Hepatocyte (in vitro differentiated cells): Measurements from ENCODE around the gene LEKR1.

Experiments
- EZH2phosphoT487 ChIP-seq: fragments of 200-600 bp; sonication (generic); IDR thresholded peaks from one replicate; pipeline ENCODE4 v1.6.1; 2018; ENCODE audit warnings: antibody characterized with exemption, mild to moderate bottlenecking, low read depth, moderate library complexity; ENCODE audit not compliant: unreplicated experiment, severe bottlenecking
- TF ChIP-seq, protein P1 (sequence below): fragments of 200-600 bp; sonication (generic); IDR thresholded peaks from 2 replicates; pipeline ENCODE4 v1.5.1; 2016; ENCODE audit warnings: antibody characterized with exemption, mild to moderate bottlenecking; ENCODE audit not compliant: poor library complexity

DNA sequence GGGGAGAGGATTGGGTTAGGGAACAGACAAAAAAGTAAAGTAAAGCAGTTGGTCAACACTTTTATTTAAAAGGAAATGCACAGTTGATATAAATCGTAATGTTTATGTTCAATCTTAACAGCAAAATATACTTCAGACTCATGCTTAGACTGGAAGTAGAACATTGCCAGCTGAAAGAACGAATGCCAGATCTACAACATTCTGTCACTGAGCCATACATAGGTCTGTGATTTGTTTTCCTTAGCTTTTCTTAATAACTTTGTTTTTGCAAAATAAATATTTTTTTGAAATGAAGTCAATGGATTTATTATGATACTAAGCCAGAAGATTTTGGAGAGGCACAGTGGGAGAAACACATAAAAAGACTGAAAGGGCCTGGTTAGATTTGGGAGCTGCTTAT lies 62.0 kb downstream of the LEKR1 start:
- TF ChIP-seq, protein P1, sequence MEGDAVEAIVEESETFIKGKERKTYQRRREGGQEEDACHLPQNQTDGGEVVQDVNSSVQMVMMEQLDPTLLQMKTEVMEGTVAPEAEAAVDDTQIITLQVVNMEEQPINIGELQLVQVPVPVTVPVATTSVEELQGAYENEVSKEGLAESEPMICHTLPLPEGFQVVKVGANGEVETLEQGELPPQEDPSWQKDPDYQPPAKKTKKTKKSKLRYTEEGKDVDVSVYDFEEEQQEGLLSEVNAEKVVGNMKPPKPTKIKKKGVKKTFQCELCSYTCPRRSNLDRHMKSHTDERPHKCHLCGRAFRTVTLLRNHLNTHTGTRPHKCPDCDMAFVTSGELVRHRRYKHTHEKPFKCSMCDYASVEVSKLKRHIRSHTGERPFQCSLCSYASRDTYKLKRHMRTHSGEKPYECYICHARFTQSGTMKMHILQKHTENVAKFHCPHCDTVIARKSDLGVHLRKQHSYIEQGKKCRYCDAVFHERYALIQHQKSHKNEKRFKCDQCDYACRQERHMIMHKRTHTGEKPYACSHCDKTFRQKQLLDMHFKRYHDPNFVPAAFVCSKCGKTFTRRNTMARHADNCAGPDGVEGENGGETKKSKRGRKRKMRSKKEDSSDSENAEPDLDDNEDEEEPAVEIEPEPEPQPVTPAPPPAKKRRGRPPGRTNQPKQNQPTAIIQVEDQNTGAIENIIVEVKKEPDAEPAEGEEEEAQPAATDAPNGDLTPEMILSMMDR: no peak
- no peak for TF ChIP-seq EZH2phosphoT487
